ENCODE data around the gene STX17. TPM values are rescaled to one million over a fixed set of nuclear protein-coding genes. Genes with fewer than 3 reads are reported as not detected.

STX17 gene
- total and polyA plus RNA-seq, 10 donors = 3.1 to 52.1 (median 39.9) TPM

DNA sequence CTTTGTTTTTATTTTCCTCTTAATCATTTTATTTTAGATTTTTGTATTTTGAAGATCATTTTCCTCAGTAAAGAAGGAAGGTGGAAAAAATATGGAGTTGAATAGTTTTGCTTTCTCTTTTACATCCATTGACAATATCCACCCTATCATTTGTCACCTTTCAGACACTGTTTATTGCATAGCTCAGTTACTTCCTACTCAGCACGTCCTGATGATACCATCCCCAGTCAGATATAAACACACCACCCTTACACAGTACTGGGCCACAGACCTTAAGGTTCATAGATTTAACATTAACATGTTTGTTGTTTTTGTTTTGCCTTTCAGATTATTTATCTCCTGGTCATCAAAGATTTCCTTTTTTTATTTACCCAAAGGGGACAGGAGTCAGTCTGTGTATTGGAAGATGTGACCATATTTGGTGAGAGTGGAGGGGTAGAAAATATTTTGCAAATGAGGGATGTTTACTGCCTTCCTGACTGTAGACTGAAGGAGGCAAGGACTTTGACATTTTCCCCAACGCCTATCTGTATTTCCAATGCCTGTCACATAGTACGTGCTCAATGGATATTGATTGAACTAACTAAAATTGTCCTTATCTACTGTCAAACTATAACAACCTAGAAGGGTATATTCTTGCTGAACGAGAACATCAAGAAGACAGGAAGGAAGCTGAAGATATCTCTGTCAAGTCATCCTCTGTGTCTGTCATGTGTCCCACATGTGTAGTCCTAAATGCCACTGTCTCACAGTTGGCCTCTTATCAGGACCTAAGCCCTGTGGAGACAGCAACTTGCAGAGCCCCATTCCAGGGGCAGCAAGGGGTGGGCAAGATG lies 15.6 kb downstream of the STX17 start:
- H3K36me3 ChIP-seq = peaks cover 4 to 100% (median 47%) of the 10 kb centered on the region in 6 donors
- no peak overlapping the region for H3K27ac ChIP-seq
- DNase-seq = no peak
- no peaks in the 10 kb centered on the region for H3K27me3 ChIP-seq (replicated peaks in 1 of 7)
- H3K4me3 ChIP-seq = no peak overlapping the region
- TF ChIP-seq POLR2AphosphoS5 (IDR thresholded peaks at IDR 0.05) (no peak), POLR2A (IDR thresholded peaks at IDR 0.05) (no peak)
- TF ChIP-seq, protein P1, sequence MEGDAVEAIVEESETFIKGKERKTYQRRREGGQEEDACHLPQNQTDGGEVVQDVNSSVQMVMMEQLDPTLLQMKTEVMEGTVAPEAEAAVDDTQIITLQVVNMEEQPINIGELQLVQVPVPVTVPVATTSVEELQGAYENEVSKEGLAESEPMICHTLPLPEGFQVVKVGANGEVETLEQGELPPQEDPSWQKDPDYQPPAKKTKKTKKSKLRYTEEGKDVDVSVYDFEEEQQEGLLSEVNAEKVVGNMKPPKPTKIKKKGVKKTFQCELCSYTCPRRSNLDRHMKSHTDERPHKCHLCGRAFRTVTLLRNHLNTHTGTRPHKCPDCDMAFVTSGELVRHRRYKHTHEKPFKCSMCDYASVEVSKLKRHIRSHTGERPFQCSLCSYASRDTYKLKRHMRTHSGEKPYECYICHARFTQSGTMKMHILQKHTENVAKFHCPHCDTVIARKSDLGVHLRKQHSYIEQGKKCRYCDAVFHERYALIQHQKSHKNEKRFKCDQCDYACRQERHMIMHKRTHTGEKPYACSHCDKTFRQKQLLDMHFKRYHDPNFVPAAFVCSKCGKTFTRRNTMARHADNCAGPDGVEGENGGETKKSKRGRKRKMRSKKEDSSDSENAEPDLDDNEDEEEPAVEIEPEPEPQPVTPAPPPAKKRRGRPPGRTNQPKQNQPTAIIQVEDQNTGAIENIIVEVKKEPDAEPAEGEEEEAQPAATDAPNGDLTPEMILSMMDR (IDR thresholded peaks at IDR 0.05 in 8 of 11, conservative IDR thresholded peaks at IDR 0.05 in 3 of 11) = no peak
- H3K9me3 ChIP-seq = peaks cover 8 to 34% (median 26%) of the 10 kb centered on the region in 8 donors
- intact Hi-C loops (cut with DNase I; ENCODE audit: low total_unique reads) = no loop called here
- WGBS, 5 donors = 73 to 86% (median 83%) methylated on average over 4 of the region's 4 CpGs
- H3K4me1 ChIP-seq = peaks cover 0 to 12% (median 0%) of the 10 kb centered on the region in 6 donors

DNA sequence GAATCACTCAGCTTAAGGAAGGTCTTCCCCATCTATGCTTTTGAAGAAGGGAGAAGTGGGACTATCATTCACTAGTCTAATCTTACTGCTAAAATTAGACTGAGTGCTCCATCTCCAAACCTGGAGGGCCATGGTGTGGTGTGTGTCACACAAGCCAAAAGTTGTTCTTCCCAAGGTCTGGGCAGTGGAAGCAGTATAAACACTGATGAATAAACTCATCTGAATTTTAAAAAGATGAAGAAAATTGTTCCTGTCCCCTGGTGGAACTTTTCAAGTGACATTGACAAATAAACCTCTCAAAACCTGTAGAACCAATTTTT lies 16.2 kb downstream of the STX17 start:
- H3K4me1 ChIP-seq = peaks cover 0 to 12% (median 0%) of the 10 kb centered on the region in 6 donors
- peaks cover 8 to 35% (median 27%) of the 10 kb centered on the region in 8 donors for H3K9me3 ChIP-seq
- intact Hi-C loops (cut with DNase I; ENCODE audit: low total_unique reads) = no loop called here
- H3K36me3 ChIP-seq = peaks cover 3 to 100% (median 44%) of the 10 kb centered on the region in 6 donors
- H3K4me3 ChIP-seq = no peak overlapping the region
- no peak for DNase-seq
- no peak overlapping the region for H3K27ac ChIP-seq
- H3K27me3 ChIP-seq (replicated peaks in 1 of 7) = no peaks in the 10 kb centered on the region
- TF ChIP-seq POLR2A (IDR thresholded peaks at IDR 0.05) (no peak), POLR2AphosphoS5 (IDR thresholded peaks at IDR 0.05) (no peak)
- TF ChIP-seq, protein P1 (IDR thresholded peaks at IDR 0.05 in 8 of 11, conservative IDR thresholded peaks at IDR 0.05 in 3 of 11) = no peak

DNA sequence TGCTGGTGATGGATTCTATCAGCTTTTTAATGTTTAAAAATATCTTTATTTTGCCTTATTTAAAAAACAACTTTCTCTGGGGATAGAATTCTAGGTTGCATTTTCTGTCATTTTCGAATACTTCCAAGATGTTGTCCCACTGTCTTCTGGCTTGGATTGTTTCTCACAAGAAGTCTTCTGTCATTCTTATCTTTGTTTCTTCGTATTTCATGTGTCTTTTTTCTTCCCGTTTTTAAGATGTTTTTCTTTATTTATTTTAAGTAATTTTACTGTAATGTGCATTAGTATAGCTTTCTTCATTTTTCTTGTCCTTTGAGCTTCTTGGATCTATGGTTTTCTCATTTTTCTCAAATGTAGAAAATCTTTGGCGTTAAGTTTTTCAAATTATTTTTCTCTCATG lies 19.1 kb downstream of the STX17 start:
- DNase-seq = no peak

DNA sequence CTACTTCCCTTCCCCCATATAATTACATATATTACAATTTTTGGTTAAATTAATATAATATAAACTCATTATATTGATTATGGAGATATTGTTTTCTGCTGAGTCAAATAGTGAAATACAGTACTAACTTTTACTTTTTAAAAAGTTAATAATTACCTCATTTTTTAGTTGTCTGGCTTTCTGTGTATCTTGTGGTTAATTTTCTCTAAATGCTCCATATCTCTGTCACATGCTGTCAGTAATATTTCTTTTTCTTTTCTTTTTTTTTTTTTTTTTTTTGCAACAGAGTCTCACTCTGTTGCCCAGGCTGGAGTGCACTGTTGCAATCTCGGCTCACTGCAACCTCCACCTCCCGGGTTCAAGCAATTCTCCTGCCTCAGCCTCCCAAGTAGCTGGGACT lies 23.2 kb downstream of the STX17 start:
- peaks cover 0 to 60% (median 17%) of the 10 kb centered on the region in 6 donors for H3K36me3 ChIP-seq
- 88 to 100% (median 98%) methylated on average over 2 of the region's 2 CpGs for WGBS, 5 donors
- no peak overlapping the region for H3K4me3 ChIP-seq
- intact Hi-C loops (cut with DNase I; ENCODE audit: low total_unique reads) = no loop called here
- DNase-seq = no peak
- no peaks in the 10 kb centered on the region for H3K4me1 ChIP-seq
- no peak overlapping the region for H3K27ac ChIP-seq
- H3K9me3 ChIP-seq = peaks cover 8 to 26% (median 24%) of the 10 kb centered on the region in 8 donors
- no peaks in the 10 kb centered on the region for H3K27me3 ChIP-seq (replicated peaks in 1 of 7)
- no peak for TF ChIP-seq POLR2AphosphoS5 (IDR thresholded peaks at IDR 0.05)
- TF ChIP-seq, protein P1 (IDR thresholded peaks at IDR 0.05 in 8 of 11, conservative IDR thresholded peaks at IDR 0.05 in 3 of 11) = no peak
- TF ChIP-seq POLR2A (IDR thresholded peaks at IDR 0.05) = no peak

More for the DNA sequence above, 19.1 kb downstream of the STX17 start:
- Histone ChIP-seq H3K27me3 (replicated peaks in 1 of 7) (no peaks in the 10 kb centered on the region), H3K4me3 (no peak overlapping the region), H3K9me3 (peaks cover 8 to 35% (median 27%) of the 10 kb centered on the region in 8 donors), H3K4me1 (peaks cover 0 to under 1% (median 0%) of the 10 kb centered on the region in 6 donors), H3K36me3 (peaks cover 0 to 91% (median 37%) of the 10 kb centered on the region in 6 donors), H3K27ac (no peak overlapping the region)
- WGBS, 5 donors = 94 to 97% (median 96%) methylated on average over 4 of the region's 4 CpGs
- intact Hi-C loops (cut with DNase I; ENCODE audit: low total_unique reads) = no loop called here
- no peak for TF ChIP-seq POLR2A (IDR thresholded peaks at IDR 0.05)
- TF ChIP-seq POLR2AphosphoS5 (IDR thresholded peaks at IDR 0.05) = no peak
- TF ChIP-seq, protein P1 (IDR thresholded peaks at IDR 0.05 in 8 of 11, conservative IDR thresholded peaks at IDR 0.05 in 3 of 11) = no peak

All from spleen (tissue), 11 donors.